Mammary microvascular endothelial cell (primary cell): ENCODE results near the gene VCL. TPM values are rescaled to one million over a fixed set of nuclear protein-coding genes. Genes with fewer than 3 reads are reported as not detected.

Source experiments
- total RNA-seq: library from RNA; depleted of rRNA; stranded (reverse); fragments of >200 nt; gene quantifications from 2 replicates; pipeline ENCODE4 v1.2.3, GENCODE V29; 2015

Gene VCL
- total RNA-seq = 145 and 168 TPM in 2 replicates

DNA sequence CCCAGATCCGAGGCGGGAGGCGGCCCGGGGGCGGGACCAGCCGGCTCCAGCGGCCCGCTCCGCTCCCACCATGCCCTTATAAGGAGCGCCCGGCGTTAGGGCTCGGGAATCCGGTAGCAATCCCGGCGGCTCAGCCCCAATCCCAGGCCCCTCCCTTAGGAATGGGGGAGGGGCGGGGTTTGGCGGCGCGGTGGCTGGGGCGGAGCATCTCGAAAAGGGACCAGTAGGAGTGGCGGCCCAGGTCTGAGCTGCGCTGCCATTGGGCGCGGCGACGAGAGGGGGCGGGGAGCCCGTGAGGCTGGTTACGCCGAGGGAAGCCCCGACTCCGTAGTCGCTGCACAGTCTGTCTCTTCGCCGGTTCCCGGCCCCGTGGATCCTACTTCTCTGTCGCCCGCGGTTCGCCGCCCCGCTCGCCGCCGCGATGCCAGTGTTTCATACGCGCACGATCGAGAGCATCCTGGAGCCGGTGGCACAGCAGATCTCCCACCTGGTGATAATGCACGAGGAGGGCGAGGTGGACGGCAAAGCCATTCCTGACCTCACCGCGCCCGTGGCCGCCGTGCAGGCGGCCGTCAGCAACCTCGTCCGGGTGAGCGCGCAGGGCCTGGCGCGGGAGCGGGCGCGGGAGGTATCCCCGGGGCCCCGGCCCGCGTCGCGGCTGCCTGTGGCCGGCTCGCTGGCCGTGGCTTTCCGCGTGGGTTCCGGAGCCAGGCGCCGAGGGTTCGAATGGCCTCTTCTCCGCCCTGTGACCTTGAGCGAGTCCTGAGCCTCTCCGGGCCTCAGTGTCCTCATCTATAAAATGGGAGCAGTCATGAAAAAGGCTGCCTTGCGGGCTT lies at the start of gene VCL:
Gene VCL (plus strand): TSS at position 330 of the 836 bp plus-strand sequence. CDS start 92 bp downstream, at position 422.

DNA sequence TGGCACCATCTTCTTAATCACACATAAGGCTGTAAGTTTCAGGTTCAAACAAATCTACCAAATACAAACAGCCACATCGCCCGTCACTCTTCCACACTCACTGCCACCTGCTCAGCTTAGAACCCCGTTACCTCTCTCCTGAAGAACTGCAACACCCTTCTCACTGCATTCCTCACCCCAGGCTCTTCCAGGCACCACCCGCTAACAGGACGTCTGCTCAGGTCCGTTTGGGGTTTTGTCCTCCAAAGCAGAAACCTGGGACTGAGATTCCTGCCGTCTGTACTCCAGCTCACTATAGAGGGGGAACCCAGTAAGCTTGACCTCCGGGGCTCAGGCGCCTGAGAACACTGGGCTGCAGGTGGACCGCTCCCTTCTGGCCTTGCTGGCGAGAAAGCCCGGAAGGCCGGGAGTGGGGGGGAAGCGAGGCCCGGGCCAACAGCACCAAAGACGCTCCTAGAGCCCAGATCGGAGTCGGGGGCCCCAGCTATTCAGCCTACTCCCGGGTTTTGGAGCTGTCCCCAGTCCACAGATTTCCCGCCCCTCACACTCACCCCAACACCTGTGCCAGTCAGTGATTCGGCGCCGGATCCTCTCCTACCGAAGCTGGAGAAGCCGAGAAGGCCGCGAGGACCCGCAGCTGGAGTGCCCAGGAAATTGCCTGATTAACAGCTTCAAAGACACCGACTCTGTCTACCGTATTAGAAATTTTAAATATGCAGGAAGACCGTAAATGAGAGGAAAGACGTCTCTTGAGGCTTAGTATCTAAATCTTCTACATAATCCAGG lies 152.5 kb downstream of the VCL start, which contains the start of gene AP3M1:
Gene AP3M1 (minus strand): TSS at position 625 of the 786 bp plus-strand sequence. CDS start 12,449 bp downstream, outside the sequence.

DNA sequence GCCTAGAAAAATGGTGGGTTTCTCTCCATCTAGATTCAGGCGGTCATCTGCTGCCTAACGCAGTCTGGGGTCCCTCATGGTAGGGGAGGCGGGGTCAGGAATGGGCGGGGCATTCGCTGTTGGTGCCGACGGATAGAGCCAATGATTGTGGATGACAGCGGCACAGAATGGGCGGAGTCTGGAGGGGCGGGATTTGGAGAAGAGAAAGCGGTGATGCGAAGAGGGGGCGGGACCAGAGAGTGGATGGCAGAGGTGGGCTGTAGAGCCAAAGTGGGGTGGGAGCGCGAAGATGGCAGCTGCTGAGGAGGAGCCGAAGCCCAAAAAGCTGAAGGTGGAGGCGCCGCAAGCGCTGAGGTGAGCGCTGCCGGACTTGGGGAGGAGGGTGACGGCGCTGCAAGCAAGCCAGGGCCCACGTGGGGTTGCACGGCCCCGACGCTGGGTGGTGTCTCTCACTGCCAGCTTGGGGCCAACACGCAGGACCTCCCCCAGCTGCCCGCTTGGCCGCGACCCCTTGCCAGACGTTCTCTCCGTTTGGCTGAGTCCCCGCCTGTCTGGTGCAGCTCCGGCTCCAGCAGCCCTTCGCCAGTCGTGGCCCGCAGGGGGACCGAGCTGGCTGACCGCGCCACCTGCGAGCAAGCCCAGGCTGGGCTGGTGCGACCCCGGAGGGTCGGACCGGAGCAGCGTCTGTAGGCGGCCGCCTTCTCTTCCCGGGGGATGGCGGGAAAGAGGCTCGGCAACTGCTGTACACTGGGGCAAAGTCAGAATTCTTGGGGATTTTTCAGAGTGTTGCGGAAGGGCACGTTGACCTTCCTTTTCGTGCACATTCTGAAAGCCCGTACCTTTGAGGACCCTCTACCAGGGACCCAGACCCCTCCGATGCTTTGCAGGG lies 153.3 kb downstream of the VCL start, which contains the start of gene ADK:
Gene ADK (plus strand): TSS at position 232 of the 889 bp plus-strand sequence. CDS start 58 bp downstream, at position 290.

Other genes starting within 250 kb of the VCL start
- 55.3 and 57.4 TPM in 2 replicates for gene CHCHD1, start 216.1 kb upstream of the VCL start, total RNA-seq
- 64.2 and 66.7 TPM in 2 replicates for gene ZSWIM8, start 212.5 kb upstream of the VCL start, total RNA-seq
- gene NDST2, start 186.5 kb upstream of the VCL start, total RNA-seq = 13.3 and 13.8 TPM in 2 replicates
- 21.7 and 23.1 TPM in 2 replicates for gene CAMK2G, start 123.6 kb upstream of the VCL start, total RNA-seq
- gene PLAU, start 87.0 kb upstream of the VCL start, total RNA-seq = 125 and 148 TPM in 2 replicates
- gene AP3M1, start 152.7 kb downstream of the VCL start, total RNA-seq = 40.8 and 45.8 TPM in 2 replicates
- 47.6 and 51.2 TPM in 2 replicates for gene ADK, start 153.1 kb downstream of the VCL start, total RNA-seq